Endodermal cell (in vitro differentiated cells): ENCODE results near the gene C13orf46. TPM values are rescaled to one million over a fixed set of nuclear protein-coding genes. Genes with fewer than 3 reads are reported as not detected.

Experiments
- DNase-seq: peaks from one replicate; pipeline ENCODE4 v3.0.0-alpha.2; 2017
- H3K27ac ChIP-seq: 2 replicates; pipeline ENCODE4 v1.5.1; 2013; ENCODE audit warnings: mild to moderate bottlenecking, low read depth, low read length, moderate library complexity
- H3K27me3 ChIP-seq: 2 replicates; pipeline ENCODE4 v1.6.1; 2013; ENCODE audit warnings: mild to moderate bottlenecking, low read length, moderate library complexity; ENCODE audit not compliant: insufficient read depth, control insufficient read depth, poor library complexity, severe bottlenecking
- H3K36me3 ChIP-seq: 2 replicates; pipeline ENCODE4 v1.7.0; 2013; ENCODE audit warnings: mild to moderate bottlenecking, low read length, moderate library complexity; ENCODE audit not compliant: control insufficient read depth, insufficient read depth
- H3K4me1 ChIP-seq: one replicate; pipeline ENCODE4 v1.7.0; 2013; ENCODE audit warnings: low read length; ENCODE audit not compliant: control insufficient read depth, insufficient read depth
- H3K4me3 ChIP-seq: 2 replicates; pipeline ENCODE4 v1.5.1; 2013; ENCODE audit warnings: mild to moderate bottlenecking, low read length, moderate library complexity
- H3K9ac ChIP-seq: 2 replicates; pipeline ENCODE4 v1.6.1; 2013; ENCODE audit warnings: mild to moderate bottlenecking, low read length, moderate library complexity; ENCODE audit not compliant: poor library complexity, severe bottlenecking; ENCODE audit errors: extremely low read depth
- H3K9me3 ChIP-seq: 2 replicates; pipeline ENCODE4 v1.6.1; 2013; ENCODE audit warnings: mild to moderate bottlenecking, low read length, moderate library complexity; ENCODE audit not compliant: control insufficient read depth
- H3K27ac Mint-ChIP-seq: 2 replicates; pipeline ENCODE4 v1.8.0; 2020; ENCODE audit warnings: mixed read lengths
- H3K27me3 Mint-ChIP-seq: 2 replicates; pipeline ENCODE4 v1.8.0; 2021; ENCODE audit warnings: mild to moderate bottlenecking, mixed read lengths; ENCODE audit not compliant: insufficient read depth
- H3K36me3 Mint-ChIP-seq: 2 replicates; pipeline ENCODE4 v1.8.0; 2020; ENCODE audit warnings: low read depth, mixed read lengths
- H3K4me1 Mint-ChIP-seq: 2 replicates; pipeline ENCODE4 v1.8.0; 2020; ENCODE audit warnings: mixed read lengths
- H3K4me3 Mint-ChIP-seq: 2 replicates; pipeline ENCODE4 v1.8.0; 2020; ENCODE audit warnings: mild to moderate bottlenecking, moderate library complexity, mixed read lengths
- H3K9me3 Mint-ChIP-seq: 2 replicates; pipeline ENCODE4 v1.8.0; 2020; ENCODE audit warnings: mild to moderate bottlenecking, mixed read lengths
- CTCF ChIP-seq: fragments of 200-600 bp; sonication (generic); conservative IDR thresholded peaks from 2 replicates; pipeline ENCODE4 v1.5.0; 2021; ENCODE audit warnings: antibody characterized with exemption, mild to moderate bottlenecking
- WGBS, 2 experiments: methylation state at CpG; one replicate each; pipeline versions ENCODE4 v1.1.5 to v1.1.7; 2013; ENCODE audit warnings: missing lambda C conversion rate in 2 of 2, mixed read lengths in 1 of 2; ENCODE audit not compliant: insufficient coverage in 1 of 2, insufficient read length in 1 of 2; 5-methylcytosine and 5-hydroxymethylcytosine counted together
- total RNA-seq, 2 donors: library from RNA; stranded (reverse); fragmentation: NEBNext Ultra II Directional in 1 of 2; extraction: Animal tissue kit (Norgen Biotek cat#: 25700) in 1 of 2; gene quantifications; 2 replicates in 1 of 2; 3 replicates in 1 of 2; pipeline ENCODE4 v1.2.1, GENCODE V29; 2021

The C13orf46 gene
- total RNA-seq, 2 donors from 2014 or later, result 0.20 to 0.27 TPM

DNA sequence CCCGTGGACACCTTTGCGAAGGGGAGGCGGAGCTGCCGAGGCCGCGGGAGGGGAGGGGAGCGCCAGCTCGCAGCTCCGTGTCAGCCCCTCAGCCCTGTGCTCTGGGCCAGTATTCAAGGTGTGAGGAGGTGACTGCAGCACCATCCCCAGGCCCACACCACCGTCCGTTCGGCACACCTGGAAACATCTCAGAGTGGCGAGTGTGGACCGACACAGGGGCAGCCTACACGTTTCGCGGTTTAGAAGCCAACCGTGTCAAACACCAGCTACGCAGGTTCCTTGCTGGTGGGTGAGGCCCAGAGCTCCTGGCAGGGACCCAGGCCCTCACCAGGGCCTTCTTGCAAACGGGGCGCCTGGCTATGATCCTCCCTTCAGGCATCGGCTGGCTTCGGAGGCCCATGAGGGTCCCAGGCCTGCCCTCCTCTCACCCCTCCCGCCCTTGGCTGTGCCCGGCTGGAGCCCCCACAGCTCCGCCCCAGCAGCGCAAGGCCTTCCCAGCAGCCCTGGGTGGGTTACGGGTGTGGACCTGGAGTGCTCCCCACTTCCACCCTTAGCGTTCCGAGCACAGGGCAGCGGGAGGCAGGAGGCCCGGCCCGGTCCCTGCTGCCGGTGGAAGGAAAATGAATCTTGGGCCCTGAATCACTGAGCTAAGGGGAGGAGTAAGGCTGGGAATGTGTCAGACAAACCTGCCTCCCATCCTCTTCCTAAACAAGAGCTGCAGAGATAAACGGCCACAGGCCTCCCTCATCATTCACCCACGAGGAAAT is 1.2 kb downstream of the C13orf46 start:
- H3K27ac Mint-ChIP-seq, result no peak overlapping the region
- H3K9me3 Mint-ChIP-seq, result no peaks in the 10 kb centered on the region
- H3K27me3 ChIP-seq, result no peaks in the 10 kb centered on the region
- H3K4me3 ChIP-seq, result no peak overlapping the region
- no peak overlapping the region for H3K4me3 Mint-ChIP-seq
- no peak overlapping the region for H3K9ac ChIP-seq
- H3K9me3 ChIP-seq, result no peaks in the 10 kb centered on the region
- no peaks in the 10 kb centered on the region for H3K36me3 ChIP-seq
- 93% methylated on average over 16 to 36 of the region's 36 CpGs for WGBS, 2 experiments
- no peak for DNase-seq
- H3K4me1 Mint-ChIP-seq, result peaks cover 5% of the 10 kb centered on the region
- H3K27me3 Mint-ChIP-seq, result no peaks in the 10 kb centered on the region
- H3K36me3 Mint-ChIP-seq, result peaks cover 5% of the 10 kb centered on the region
- peaks cover 3% of the 10 kb centered on the region for H3K4me1 ChIP-seq
- H3K27ac ChIP-seq, result no peak overlapping the region
- TF ChIP-seq CTCF, result no peak

DNA sequence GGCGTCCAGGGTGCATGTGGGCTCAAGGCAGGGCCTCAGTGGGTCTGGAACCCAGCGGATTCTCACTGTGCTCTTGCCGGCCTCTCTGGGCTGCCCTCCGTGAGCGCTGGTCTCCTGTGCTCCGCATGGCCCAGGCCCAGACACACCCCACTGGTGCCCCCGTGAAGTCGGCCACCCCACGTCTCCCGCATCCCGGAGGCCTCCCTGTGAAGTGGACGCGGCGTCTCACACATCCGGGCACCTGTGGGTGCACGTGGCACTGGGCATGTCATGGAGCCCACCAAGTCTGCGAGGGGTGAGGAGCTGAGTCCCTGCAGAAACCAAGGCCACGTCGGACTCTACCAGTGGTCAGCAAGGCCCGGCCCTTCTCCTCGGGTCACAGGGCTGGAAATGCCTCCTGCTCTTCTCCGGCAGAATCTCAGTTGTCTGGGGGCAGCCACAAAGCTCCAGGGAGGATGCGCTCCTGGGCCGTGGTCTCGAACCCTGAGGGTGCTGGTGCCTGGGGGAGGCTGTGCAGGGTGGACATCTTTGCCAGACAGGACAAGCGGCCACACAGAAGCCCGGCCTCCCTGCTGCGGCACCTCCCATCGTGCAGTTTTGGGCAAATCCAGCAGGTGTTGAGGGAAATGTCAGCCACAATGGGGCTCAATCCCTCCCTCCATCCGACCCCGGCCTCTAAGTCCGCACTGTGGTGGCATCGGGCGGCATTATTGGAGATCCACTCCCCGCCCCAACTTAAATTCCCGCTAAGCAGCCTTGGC is 2.2 kb downstream of the C13orf46 start:
- Histone ChIP-seq H3K4me1 (peaks cover 3% of the 10 kb centered on the region), H3K9ac (no peak overlapping the region), H3K27ac (no peak overlapping the region), H3K27me3 (no peaks in the 10 kb centered on the region), H3K4me3 (no peak overlapping the region), H3K36me3 (no peaks in the 10 kb centered on the region), H3K9me3 (no peaks in the 10 kb centered on the region)
- Mint-ChIP-seq H3K9me3 (no peaks in the 10 kb centered on the region), H3K4me3 (no peak overlapping the region), H3K4me1 (peaks cover 5% of the 10 kb centered on the region), H3K27ac (no peak overlapping the region), H3K36me3 (peaks cover 5% of the 10 kb centered on the region), H3K27me3 (no peaks in the 10 kb centered on the region)
- TF ChIP-seq CTCF, result no peak
- 90 to 92% methylated on average over 29 to 36 of the region's 36 CpGs for WGBS, 2 experiments
- DNase-seq, result no peak

GRCh38 chr13:113970810-113971470 is 2.9 kb downstream of the C13orf46 start:
- Histone ChIP-seq H3K27me3 (no peaks in the 10 kb centered on the region), H3K4me3 (no peak overlapping the region), H3K9ac (no peak overlapping the region), H3K27ac (no peak overlapping the region), H3K9me3 (no peaks in the 10 kb centered on the region), H3K36me3 (no peaks in the 10 kb centered on the region), H3K4me1 (peaks cover 3% of the 10 kb centered on the region)
- H3K27me3 Mint-ChIP-seq, result no peaks in the 10 kb centered on the region
- DNase-seq, result peak; percentile 75
- TF ChIP-seq CTCF, result no peak
- WGBS, 2 experiments, result 90 to 92% methylated on average over 15 to 19 of the region's 19 CpGs
- H3K9me3 Mint-ChIP-seq, result no peaks in the 10 kb centered on the region
- peak overlapping the region; percentile 81 for H3K27ac Mint-ChIP-seq
- no peak overlapping the region for H3K4me3 Mint-ChIP-seq
- peaks cover 5% of the 10 kb centered on the region for H3K36me3 Mint-ChIP-seq
- peaks cover 5% of the 10 kb centered on the region for H3K4me1 Mint-ChIP-seq
